ENCODE measurements around the gene SMAD6. TPM values are rescaled to one million over a fixed set of nuclear protein-coding genes. Genes with fewer than 3 reads are reported as not detected.

Gene SMAD6
- total RNA-seq, 4 donors from 2014 or later: 9.2 to 68.8 (median 12.4) TPM

GRCh38 chr15:66698971-66699370, 3.1 kb upstream of the SMAD6 start:
- TF ChIP-seq CTCF (IDR thresholded peaks at IDR 0.05; ENCODE audit: low read depth): no peak

GRCh38 chr15:66700412-66700801, 1.6 kb upstream of the SMAD6 start:
- TF ChIP-seq CTCF (IDR thresholded peaks at IDR 0.05; ENCODE audit: low read depth): no peak

GRCh38 chr15:66700802-66701421, 1.1 kb upstream of the SMAD6 start:
- no peak for TF ChIP-seq CTCF (IDR thresholded peaks at IDR 0.05; ENCODE audit: low read depth)

GRCh38 chr15:66701422-66702034, 508 bp upstream of the SMAD6 start:
- no peak for TF ChIP-seq CTCF (IDR thresholded peaks at IDR 0.05; ENCODE audit: low read depth)

GRCh38 chr15:66702787-66703539, 927 bp downstream of the SMAD6 start:
- no peak for TF ChIP-seq CTCF (IDR thresholded peaks at IDR 0.05; ENCODE audit: low read depth)

- no peak for TF ChIP-seq CTCF (IDR thresholded peaks at IDR 0.05; ENCODE audit: low read depth)
These were observed 1.5 kb downstream of the SMAD6 start for GRCh38 chr15:66703540-66703941.
